ENCODE data around the gene NUP35.

GRCh38 chr2:183134016-183134415, 9.8 kb downstream of the NUP35 start:
- TF ChIP-seq, protein P1, sequence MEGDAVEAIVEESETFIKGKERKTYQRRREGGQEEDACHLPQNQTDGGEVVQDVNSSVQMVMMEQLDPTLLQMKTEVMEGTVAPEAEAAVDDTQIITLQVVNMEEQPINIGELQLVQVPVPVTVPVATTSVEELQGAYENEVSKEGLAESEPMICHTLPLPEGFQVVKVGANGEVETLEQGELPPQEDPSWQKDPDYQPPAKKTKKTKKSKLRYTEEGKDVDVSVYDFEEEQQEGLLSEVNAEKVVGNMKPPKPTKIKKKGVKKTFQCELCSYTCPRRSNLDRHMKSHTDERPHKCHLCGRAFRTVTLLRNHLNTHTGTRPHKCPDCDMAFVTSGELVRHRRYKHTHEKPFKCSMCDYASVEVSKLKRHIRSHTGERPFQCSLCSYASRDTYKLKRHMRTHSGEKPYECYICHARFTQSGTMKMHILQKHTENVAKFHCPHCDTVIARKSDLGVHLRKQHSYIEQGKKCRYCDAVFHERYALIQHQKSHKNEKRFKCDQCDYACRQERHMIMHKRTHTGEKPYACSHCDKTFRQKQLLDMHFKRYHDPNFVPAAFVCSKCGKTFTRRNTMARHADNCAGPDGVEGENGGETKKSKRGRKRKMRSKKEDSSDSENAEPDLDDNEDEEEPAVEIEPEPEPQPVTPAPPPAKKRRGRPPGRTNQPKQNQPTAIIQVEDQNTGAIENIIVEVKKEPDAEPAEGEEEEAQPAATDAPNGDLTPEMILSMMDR (IDR thresholded peaks at IDR 0.05; ENCODE audit: poor library complexity), result no peak
- TF ChIP-seq EZH2 (IDR thresholded peaks at IDR 0.05; ENCODE audit: borderline replicate concordance) (no peak), EZH2phosphoT487 (IDR thresholded peaks at IDR 0.05; ENCODE audit: low read depth, severe bottlenecking, unreplicated experiment) (no peak)

Measured in hepatocyte (in vitro differentiated cells).